Upper lobe of left lung (tissue), 4 donors: ENCODE data around the gene FBLN2.

Source experiments
- POLR2A ChIP-seq, 4 donors: fragments of 450-650 bp; IDR thresholded peaks; one replicate each; pipeline ENCODE4 v1.5.1; 2016 to 2017; ENCODE audit warnings: antibody characterized with exemption in 4 of 4, mild to moderate bottlenecking in 2 of 4
- POLR2AphosphoS5 ChIP-seq, 2 donors: sonication (generic); formaldehyde crosslinking; IDR thresholded peaks; one replicate each; pipeline ENCODE4 v1.5.1; 2017; ENCODE audit warnings: antibody characterized with exemption in 2 of 2
- TF ChIP-seq, protein P1 (sequence below), 6 experiments: fragments of 450-650 bp in 4 of 6; fragments of 200-600 bp in 2 of 6; sonication (generic) in 2 of 6; IDR thresholded peaks; one replicate each; pipeline ENCODE4 v1.5.1; 2016 to 2019; ENCODE audit warnings: antibody characterized with exemption in 6 of 6

DNA sequence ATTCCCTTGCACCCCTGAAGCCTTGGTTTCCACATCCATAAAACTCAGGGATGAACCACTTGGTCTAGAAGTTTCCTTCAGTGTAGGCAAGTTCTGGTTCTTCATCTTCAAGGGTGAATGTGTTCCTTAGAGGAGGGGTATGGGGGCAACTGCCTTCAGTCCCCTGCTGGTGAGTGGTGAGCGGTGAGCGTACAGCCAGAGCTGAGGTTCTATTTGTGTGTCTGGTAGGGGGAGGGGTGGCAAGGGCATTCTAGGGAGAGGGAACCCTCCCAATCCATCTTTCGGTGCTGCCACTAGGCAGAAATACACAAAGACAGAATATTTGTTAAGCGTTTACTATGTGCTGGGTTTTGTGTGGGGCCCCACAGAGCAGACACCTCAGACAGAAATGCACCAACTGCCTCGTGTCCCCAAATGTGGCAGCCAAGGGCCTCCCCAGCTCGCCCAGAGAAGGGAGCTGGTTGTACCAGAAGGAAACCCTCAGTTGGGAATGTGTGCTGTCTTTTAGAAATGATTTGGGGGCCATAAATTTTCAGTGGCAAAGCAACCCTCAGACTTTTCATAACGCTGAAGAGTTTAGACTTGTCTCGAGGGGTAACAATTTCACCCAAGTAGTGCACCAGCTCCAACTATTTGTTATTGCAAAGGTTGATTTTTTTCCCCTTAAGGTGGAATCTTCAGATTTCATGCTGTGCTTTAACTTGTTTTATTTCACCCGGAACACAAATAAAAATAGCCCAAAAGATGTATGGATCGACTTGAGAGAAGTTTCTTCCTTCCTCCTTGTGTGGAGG, 137.6 kb downstream of the FBLN2 start:
- TF ChIP-seq POLR2A (IDR thresholded peaks at IDR 0.05) (no peak), POLR2AphosphoS5 (IDR thresholded peaks at IDR 0.05) (no peak)
- TF ChIP-seq, protein P1, sequence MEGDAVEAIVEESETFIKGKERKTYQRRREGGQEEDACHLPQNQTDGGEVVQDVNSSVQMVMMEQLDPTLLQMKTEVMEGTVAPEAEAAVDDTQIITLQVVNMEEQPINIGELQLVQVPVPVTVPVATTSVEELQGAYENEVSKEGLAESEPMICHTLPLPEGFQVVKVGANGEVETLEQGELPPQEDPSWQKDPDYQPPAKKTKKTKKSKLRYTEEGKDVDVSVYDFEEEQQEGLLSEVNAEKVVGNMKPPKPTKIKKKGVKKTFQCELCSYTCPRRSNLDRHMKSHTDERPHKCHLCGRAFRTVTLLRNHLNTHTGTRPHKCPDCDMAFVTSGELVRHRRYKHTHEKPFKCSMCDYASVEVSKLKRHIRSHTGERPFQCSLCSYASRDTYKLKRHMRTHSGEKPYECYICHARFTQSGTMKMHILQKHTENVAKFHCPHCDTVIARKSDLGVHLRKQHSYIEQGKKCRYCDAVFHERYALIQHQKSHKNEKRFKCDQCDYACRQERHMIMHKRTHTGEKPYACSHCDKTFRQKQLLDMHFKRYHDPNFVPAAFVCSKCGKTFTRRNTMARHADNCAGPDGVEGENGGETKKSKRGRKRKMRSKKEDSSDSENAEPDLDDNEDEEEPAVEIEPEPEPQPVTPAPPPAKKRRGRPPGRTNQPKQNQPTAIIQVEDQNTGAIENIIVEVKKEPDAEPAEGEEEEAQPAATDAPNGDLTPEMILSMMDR (IDR thresholded peaks at IDR 0.05) = no peak
